Right lobe of liver (tissue), 4 donors: ENCODE measurements around the gene COG7.

Experiments used
- POLR2A ChIP-seq: fragments of 450-650 bp; IDR thresholded peaks from one replicate; pipeline ENCODE4 v1.6.1; 2017; ENCODE audit warnings: antibody characterized with exemption, mild to moderate bottlenecking
- TF ChIP-seq, protein P1 (sequence below), 4 donors: fragments of 200-600 bp in 3 of 4; fragments of 450-650 bp in 1 of 4; IDR thresholded peaks; one replicate each; pipeline versions ENCODE4 v1.5.1 to v1.8.0; 2016 to 2022; ENCODE audit warnings: antibody characterized with exemption in 4 of 4, mild to moderate bottlenecking in 2 of 4
- donor health status: DM: no; HTN: no; CAD: no.
- donor health status: DM: no; HTN: no; CAD: no.
- donor health status: DM: no; HTN: yes; CAD: no.

DNA sequence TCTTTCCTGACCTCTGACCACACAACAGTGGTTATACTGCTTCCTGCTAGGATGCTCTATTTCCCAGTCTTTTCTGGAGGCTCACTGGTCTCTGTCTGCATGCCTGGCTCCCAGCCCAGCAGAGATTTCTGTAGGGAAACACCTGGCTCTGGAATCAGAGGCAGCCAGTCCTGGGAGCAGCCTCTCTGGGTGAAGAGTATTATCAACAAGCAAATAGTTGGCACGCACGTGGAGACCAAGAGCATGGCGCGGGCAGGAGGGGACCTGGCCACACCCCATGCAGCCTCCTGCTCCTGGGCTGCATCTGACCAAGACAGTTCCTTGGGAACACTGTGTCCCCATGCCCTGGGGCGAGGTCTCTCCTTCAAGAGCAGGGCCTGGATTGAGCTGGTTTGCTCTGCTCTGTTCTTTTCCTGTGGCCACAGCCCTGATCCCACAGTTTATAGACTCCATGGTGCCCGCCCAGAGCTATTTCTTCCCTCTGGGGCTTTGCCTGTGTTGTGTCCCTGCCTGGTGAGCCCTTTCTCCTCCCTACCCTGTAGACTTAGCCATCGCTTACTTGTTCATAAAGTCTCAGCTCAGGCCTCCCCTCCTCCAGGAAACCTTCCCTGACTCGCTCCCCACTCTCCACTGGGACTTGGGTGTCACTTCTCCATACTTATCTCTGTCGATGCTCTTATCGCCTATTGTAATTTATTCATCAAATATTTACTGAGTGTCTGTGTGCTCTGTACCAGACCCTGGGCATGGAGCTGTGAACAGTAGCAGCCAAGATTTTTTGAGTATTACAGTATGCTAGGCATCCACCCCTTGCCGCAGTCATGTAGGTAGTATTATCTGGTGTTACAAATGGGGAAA is 90.3 kb downstream of the COG7 start:
- TF ChIP-seq, protein P1, sequence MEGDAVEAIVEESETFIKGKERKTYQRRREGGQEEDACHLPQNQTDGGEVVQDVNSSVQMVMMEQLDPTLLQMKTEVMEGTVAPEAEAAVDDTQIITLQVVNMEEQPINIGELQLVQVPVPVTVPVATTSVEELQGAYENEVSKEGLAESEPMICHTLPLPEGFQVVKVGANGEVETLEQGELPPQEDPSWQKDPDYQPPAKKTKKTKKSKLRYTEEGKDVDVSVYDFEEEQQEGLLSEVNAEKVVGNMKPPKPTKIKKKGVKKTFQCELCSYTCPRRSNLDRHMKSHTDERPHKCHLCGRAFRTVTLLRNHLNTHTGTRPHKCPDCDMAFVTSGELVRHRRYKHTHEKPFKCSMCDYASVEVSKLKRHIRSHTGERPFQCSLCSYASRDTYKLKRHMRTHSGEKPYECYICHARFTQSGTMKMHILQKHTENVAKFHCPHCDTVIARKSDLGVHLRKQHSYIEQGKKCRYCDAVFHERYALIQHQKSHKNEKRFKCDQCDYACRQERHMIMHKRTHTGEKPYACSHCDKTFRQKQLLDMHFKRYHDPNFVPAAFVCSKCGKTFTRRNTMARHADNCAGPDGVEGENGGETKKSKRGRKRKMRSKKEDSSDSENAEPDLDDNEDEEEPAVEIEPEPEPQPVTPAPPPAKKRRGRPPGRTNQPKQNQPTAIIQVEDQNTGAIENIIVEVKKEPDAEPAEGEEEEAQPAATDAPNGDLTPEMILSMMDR (IDR thresholded peaks at IDR 0.05): no peak
- no peak for TF ChIP-seq POLR2A
